MCF 10A (cell line): ENCODE measurements around the gene DCAKD. TPM values are rescaled to one million over a fixed set of nuclear protein-coding genes. Genes with fewer than 3 reads are reported as not detected.

Experiments used
- BruUV-seq: library from RNA; stranded (reverse); fragments of 400-500 nt; replicated peaks from 2 replicates; lab custom pipeline; 2021; lab: Mats Ljungman, UMichigan
- CTCF ChIA-PET: fragments of 300-600 bp; sonication (Branson Sonifier 250); formaldehyde crosslinking; extraction: SDS; loops from one replicate; lab custom pipeline; 2021; ENCODE audit warnings: antibody characterized with exemption, inconsistent platforms; lab: Yijun Ruan, JAX
- POLR2A ChIA-PET: fragments of 300-600, 350-650 bp; sonication (Branson Sonifier 250); formaldehyde crosslinking; extraction: SDS; loops from one replicate; lab custom pipeline; 2020; ENCODE audit warnings: antibody characterized with exemption, inconsistent platforms; lab: Yijun Ruan, JAX
- DNase-seq: peaks from one replicate; pipeline ENCODE4 v3.0.0-alpha.2; 2018; ENCODE audit not compliant: unreplicated experiment
- H3K27ac Mint-ChIP-seq: one replicate; pipeline ENCODE4 v1.8.0; 2022; ENCODE audit warnings: mild to moderate bottlenecking, low read depth, mixed read lengths; ENCODE audit not compliant: unreplicated experiment
- H3K27me3 Mint-ChIP-seq: one replicate; pipeline ENCODE4 v1.8.0; 2022; ENCODE audit warnings: mixed read lengths; ENCODE audit not compliant: insufficient read depth, unreplicated experiment
- H3K36me3 Mint-ChIP-seq: one replicate; pipeline ENCODE4 v1.8.0; 2022; ENCODE audit warnings: mild to moderate bottlenecking, moderate library complexity, mixed read lengths; ENCODE audit not compliant: insufficient read depth, unreplicated experiment
- H3K4me1 Mint-ChIP-seq: one replicate; pipeline ENCODE4 v1.8.0; 2022; ENCODE audit warnings: mixed read lengths; ENCODE audit not compliant: insufficient read depth, unreplicated experiment
- H3K4me3 Mint-ChIP-seq: one replicate; pipeline ENCODE4 v1.8.0; 2022; ENCODE audit warnings: mild to moderate bottlenecking, moderate library complexity, mixed read lengths; ENCODE audit not compliant: unreplicated experiment
- H3K9me3 Mint-ChIP-seq: one replicate; pipeline ENCODE4 v1.8.0; 2022; ENCODE audit warnings: mixed read lengths; ENCODE audit not compliant: unreplicated experiment
- CTCF ChIP-seq: fragments of 200-600 bp; IDR thresholded peaks from one replicate; pipeline ENCODE4 v1.8.0; 2022; ENCODE audit warnings: antibody characterized with exemption, mild to moderate bottlenecking; ENCODE audit not compliant: unreplicated experiment
- intact Hi-C: fragments of 100-400 bp; cut with micrococcal nuclease; formaldehyde crosslinking; loops from 2 replicates; pipeline ENCODE4 v1.14.1; 2022
- total RNA-seq: library from RNA; stranded (reverse); gene quantifications from 2 replicates; pipeline ENCODE4 v1.2.3, GENCODE V29; 2022

DCAKD gene
- total RNA-seq, 1 experiment from 2014 or later, result 23.3 TPM

DNA sequence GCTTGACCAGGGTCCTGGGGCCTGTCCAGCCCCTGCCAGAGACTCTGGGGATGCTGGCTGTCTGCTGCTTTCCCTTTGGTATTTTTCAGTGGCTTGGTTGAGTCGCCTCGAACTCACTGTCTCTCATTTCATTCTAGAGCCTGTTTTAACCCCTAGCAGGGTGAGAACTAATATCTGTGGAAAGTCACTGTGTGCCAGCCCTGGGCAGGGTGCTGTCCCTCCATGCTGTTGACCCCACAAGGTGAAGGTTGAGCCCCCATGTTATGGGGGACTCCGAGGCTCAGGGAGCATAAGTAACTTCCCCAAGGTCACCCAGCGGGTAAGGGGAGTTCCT is 33.0 kb downstream of the DCAKD start:
- TF ChIP-seq CTCF, result no peak
- POLR2A ChIA-PET, result interaction anchor here (0.8 to 5.6 kb wide), 4 partner anchors 37 to 99 kb away, joined by 3 to 51 read pairs (median 6); partner anchors contain the start of gene C1QL1
- CTCF ChIA-PET, result interaction anchor here (0.6 to 12.2 kb wide), 7 partner anchors 17 to 542 kb away, joined by 3 to 211 read pairs (median 3); a partner anchor contains a TSS
- peak overlapping the region; percentile 76 for H3K4me3 Mint-ChIP-seq
- H3K27me3 Mint-ChIP-seq, result no peaks in the 10 kb centered on the region
- H3K27ac Mint-ChIP-seq, result peak overlapping the region; percentile 61
- H3K9me3 Mint-ChIP-seq, result no peaks in the 10 kb centered on the region
- peaks cover 12% of the 10 kb centered on the region for H3K36me3 Mint-ChIP-seq
- no TSS peak for BruUV-seq
- H3K4me1 Mint-ChIP-seq, result peaks cover 18% of the 10 kb centered on the region
- intact Hi-C loops, result no loop called here
- no peak for DNase-seq

DNA sequence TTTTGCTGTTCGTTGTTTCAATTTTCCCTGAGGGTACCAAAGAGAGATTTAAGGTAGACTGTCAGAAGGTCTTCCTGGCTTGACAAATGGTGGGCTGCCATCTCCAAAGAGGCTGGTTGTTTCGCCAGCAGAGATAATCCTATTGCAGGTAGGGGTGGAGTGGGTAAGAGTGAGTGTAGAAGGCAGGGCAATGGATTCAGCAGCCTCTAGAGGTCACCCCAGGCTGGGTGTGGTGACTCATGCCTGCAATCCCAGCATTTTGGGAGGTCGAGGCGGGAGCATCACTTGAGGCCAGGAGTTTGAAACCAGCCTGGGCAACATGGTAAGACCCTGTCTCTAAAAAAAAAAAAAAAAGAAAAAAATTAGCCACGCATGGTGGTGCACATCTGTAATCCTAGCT is 34.6 kb downstream of the DCAKD start:
- Mint-ChIP-seq H3K4me1 (peaks cover 18% of the 10 kb centered on the region), H3K4me3 (no peak overlapping the region), H3K36me3 (peaks cover 7% of the 10 kb centered on the region), H3K9me3 (no peaks in the 10 kb centered on the region), H3K27ac (no peak overlapping the region), H3K27me3 (no peaks in the 10 kb centered on the region)
- DNase-seq, result peak; percentile 59
- CTCF ChIA-PET, result interaction anchor here (0.6 to 12.2 kb wide), 5 partner anchors 30 to 383 kb away, joined by 3 to 211 read pairs (median 3); no protein-coding TSS in a partner anchor
- peak; percentile 21 for TF ChIP-seq CTCF
- POLR2A ChIA-PET, result no interaction called here
- BruUV-seq, result no TSS peak
- intact Hi-C loops, result no loop called here

DNA sequence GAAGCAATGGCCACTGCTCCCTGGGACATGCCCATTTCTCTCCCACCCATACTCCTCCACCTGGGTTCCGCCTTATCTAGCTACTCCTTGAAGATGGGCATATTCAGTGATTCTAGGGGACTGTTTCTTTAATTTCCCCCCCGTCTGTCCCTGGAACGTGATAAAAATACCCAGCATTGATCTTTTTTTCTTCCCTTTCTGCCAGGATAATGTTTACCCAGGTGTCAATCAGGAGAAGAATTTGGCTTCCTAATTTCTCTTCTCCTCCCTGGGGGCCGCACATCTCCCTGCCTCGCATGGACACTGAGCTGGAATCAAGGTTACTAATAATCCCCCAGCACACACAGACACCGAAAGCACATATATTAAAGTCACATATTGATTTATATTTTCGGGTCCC is 35.2 kb downstream of the DCAKD start:
- H3K27ac Mint-ChIP-seq, result no peak overlapping the region
- peaks cover 15% of the 10 kb centered on the region for H3K4me1 Mint-ChIP-seq
- CTCF ChIA-PET, result interaction anchor here (0.6 to 12.2 kb wide), 2 partner anchors 77 to 96 kb away, joined by 5 to 211 read pairs; no protein-coding TSS in a partner anchor
- H3K4me3 Mint-ChIP-seq, result no peak overlapping the region
- intact Hi-C loops, result no loop called here
- DNase-seq, result no peak
- peaks cover 7% of the 10 kb centered on the region for H3K36me3 Mint-ChIP-seq
- BruUV-seq, result no TSS peak
- POLR2A ChIA-PET, result no interaction called here
- no peak for TF ChIP-seq CTCF
- no peaks in the 10 kb centered on the region for H3K9me3 Mint-ChIP-seq
- no peaks in the 10 kb centered on the region for H3K27me3 Mint-ChIP-seq

GRCh38 chr17:45013021-45013997 is 38.1 kb downstream of the DCAKD start:
- intact Hi-C loops, result no loop called here
- no peak overlapping the region for H3K4me3 Mint-ChIP-seq
- no peaks in the 10 kb centered on the region for H3K27me3 Mint-ChIP-seq
- ChIA-PET CTCF (interaction anchor here (0.5 to 1.6 kb wide), 5 partner anchors 8 to 95 kb away, joined by 3 to 6 read pairs (median 3); no protein-coding TSS in a partner anchor), POLR2A (interaction anchor here (0.6 to 2.0 kb wide), 4 partner anchors 9 to 93 kb away, joined by 3 to 10 read pairs (median 3); no protein-coding TSS in a partner anchor)
- no peak for DNase-seq
- peaks cover 7% of the 10 kb centered on the region for H3K36me3 Mint-ChIP-seq
- no peak overlapping the region for H3K27ac Mint-ChIP-seq
- H3K4me1 Mint-ChIP-seq, result no peaks in the 10 kb centered on the region
- BruUV-seq, result no TSS peak
- H3K9me3 Mint-ChIP-seq, result no peaks in the 10 kb centered on the region
- TF ChIP-seq CTCF, result no peak
